Measurements from ENCODE around the gene IRX6. TPM values are rescaled to one million over a fixed set of nuclear protein-coding genes. Genes with fewer than 3 reads are reported as not detected.

IRX6 gene
- total RNA-seq, 1 experiment from 2014 or later = 3.2 TPM

DNA sequence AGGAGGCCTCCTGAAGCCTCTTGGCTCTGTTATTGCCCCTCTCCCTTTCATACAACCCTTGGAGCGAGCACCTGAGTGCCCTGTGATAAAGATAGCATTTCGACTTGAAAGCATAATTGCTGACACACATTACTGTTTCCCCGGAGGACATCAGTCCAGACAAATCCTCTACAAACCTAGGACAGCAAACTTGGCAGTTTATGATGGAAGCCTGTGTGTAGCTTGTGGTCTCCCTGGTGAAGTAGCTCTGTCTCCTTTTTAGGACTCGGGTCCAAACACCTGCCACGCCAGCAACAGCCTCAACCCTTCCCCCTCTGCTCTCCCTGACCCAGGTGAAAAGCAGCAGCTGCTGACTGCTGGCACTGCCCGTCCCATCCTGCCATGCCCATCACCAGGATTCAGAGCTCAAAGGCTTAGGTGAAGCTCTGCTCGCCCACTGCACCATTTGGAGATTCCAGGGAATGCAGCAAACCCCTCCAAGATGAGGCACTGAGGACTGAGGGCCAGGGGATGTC, 55.9 kb downstream of the IRX6 start:
- in situ Hi-C loops (cut with HindIII; ENCODE audit: low pct_unique_long_range_greater_than_20kb, low sequenced_read_pairs) = no loop called here
- no peak for DNase-seq (ENCODE audit: low read depth, low spot score)

Small RNAs within 50 kb of the gene (small RNA-seq; reads per million reads assigned to genes)
- 0 reads per million in 2 experiments for gene RN7SL841P

Other genes with a start within 250 kb of the IRX6 start
- gene MMP2, start 155.0 kb downstream of the IRX6 start, total RNA-seq (2014; rRNA removed; shearing (Covaris generic)) = 1.7 and 2.2 TPM in 2 replicates
- 42.4 and 42.9 TPM in 2 replicates for gene LPCAT2, start 184.9 kb downstream of the IRX6 start, total RNA-seq (2014; rRNA removed; shearing (Covaris generic))
- 0.37 and 0.40 TPM in 2 replicates for gene CAPNS2, start 242.5 kb downstream of the IRX6 start, total RNA-seq (2014; rRNA removed; shearing (Covaris generic))